Activated T-cell treated with anti-CD3 and anti-CD28 coated beads, Interleukin-2, amount 50 U/mL, for 72 hours (primary cell): ENCODE results near the gene NAV2. TPM values are rescaled to one million over a fixed set of nuclear protein-coding genes. Genes with fewer than 3 reads are reported as not detected.

Source experiments
- ATAC-seq, 2 donors: fragments of 150-1000 bp; cut with Tn5 transposase; replicated peaks in 1 of 2; 2 replicates each; pipeline ENCODE4 v1.10.0; 2021; ENCODE audit warnings: moderate library complexity in 2 of 2, mild to moderate bottlenecking in 1 of 2
- DNase-seq, 2 donors: peaks; one replicate each; pipeline ENCODE4 v3.0.0; 2021 to 2022; ENCODE audit warnings: mixed read lengths in 1 of 2
- H3K27ac Mint-ChIP-seq: one replicate; pipeline ENCODE4 v1.8.0; 2022; ENCODE audit warnings: mild to moderate bottlenecking, moderate library complexity, mixed read lengths
- H3K27me3 Mint-ChIP-seq: one replicate; pipeline ENCODE4 v1.8.0; 2022; ENCODE audit warnings: low read depth, mixed read lengths
- H3K36me3 Mint-ChIP-seq, 2 donors: one replicate each; pipeline ENCODE4 v1.8.0; 2022; ENCODE audit warnings: mixed read lengths in 2 of 2, mild to moderate bottlenecking in 1 of 2; ENCODE audit not compliant: insufficient read depth in 2 of 2
- H3K4me1 Mint-ChIP-seq: one replicate; pipeline ENCODE4 v1.8.0; 2022; ENCODE audit warnings: low read depth, mixed read lengths
- H3K4me3 Mint-ChIP-seq, 2 donors: one replicate each; pipeline ENCODE4 v1.8.0; 2022; ENCODE audit warnings: mild to moderate bottlenecking in 2 of 2, mixed read lengths in 2 of 2, moderate library complexity in 2 of 2
- H3K9me3 Mint-ChIP-seq, 2 donors: one replicate each; pipeline ENCODE4 v1.8.0; 2022; ENCODE audit warnings: mixed read lengths in 2 of 2
- total RNA-seq, 2 donors: library from RNA; stranded (reverse); gene quantifications; one replicate each; pipeline ENCODE4 v1.2.3, GENCODE V29; 2022

Gene NAV2
- total RNA-seq, 2 donors from 2014 or later = 1.8 to 2.0 TPM

DNA sequence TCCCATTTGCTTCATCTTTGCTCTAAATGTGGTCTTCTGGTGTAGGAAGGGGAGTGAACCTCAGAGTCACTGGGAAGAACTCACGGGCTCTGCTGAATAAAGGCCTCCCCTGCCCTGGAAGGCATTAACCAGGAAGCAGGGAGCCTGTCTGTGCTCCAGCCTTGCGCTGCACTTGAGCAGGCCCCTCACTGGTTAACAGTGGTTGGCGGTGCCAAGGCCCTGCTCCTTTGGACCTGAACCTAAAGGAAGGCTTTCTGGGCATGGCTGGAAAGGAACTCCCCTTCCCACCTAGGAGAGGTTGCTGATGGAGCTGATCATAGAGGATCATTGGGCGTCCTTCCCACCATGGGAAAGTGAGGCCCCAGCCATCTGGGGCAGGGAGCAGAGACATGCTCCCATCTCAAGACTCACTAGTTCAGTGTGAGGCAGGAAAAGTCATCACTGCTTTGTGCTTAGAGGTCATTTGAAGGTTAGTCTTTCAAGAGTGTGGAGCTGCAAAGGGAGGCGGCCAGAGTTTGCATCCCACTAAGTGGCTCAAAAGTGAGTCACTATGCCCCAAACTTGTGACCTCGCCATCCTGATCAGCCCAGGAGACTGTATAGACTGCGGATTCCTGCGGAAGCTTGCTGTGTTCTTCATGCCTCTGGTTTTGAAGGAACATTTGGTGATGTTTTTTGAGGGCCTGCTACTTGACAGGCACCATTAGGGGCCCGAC is 397.3 kb downstream of the NAV2 start:
- H3K27me3 Mint-ChIP-seq = peaks cover 15% of the 10 kb centered on the region

DNA sequence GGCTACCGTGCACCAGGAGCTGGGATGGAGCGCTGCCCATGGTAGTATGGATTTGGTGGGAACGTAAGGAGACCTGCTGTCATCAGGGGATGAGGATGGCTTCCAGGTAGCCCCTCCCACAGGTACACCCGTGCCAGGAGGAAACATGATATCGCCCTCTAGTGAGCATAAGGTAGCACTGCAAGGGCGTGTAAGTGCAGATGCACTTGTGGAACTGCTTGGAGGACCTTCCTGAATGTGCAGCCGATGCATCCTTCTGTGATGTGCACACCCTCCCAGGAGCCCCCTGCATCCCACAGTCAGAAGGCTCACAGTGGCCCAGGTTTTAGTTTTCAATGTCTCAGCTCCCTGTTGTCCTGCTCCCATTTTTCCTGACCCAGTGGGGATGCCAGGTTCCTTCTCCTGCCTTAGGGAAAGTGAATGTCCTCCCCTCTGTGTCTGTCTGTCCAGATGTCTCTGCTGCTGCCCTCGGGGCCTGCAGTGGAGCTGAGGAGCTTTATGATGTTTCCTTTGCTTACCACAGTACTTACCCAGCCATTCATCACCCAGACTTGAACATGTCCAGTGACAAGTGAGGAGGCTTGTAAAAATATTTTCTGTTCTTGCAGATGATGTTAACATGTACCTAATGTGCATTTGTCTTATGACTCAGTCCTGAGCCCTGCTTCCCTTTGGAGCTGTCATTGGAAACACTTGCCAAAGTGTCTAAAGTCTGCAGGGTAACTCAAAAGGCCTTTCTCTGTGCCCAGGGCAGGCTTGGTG is 398.5 kb downstream of the NAV2 start:
- Mint-ChIP-seq H3K27me3 (peaks cover 15% of the 10 kb centered on the region), H3K9me3 (no peaks in the 10 kb centered on the region), H3K36me3 (no peaks in the 10 kb centered on the region), H3K27ac (no peak overlapping the region), H3K4me3 (no peak overlapping the region), H3K4me1 (peaks cover 7% of the 10 kb centered on the region)
- ATAC-seq (peak; percentile 78 to 80), DNase-seq (peak; percentile 60 to 63)

More for the DNA sequence above, 397.3 kb downstream of the NAV2 start:
- Mint-ChIP-seq H3K4me3 (no peak overlapping the region), H3K4me1 (peaks cover 7% of the 10 kb centered on the region), H3K27ac (no peak overlapping the region), H3K9me3 (no peaks in the 10 kb centered on the region), H3K36me3 (no peaks in the 10 kb centered on the region)
- DNase-seq (no peak), ATAC-seq (no peak)

DNA sequence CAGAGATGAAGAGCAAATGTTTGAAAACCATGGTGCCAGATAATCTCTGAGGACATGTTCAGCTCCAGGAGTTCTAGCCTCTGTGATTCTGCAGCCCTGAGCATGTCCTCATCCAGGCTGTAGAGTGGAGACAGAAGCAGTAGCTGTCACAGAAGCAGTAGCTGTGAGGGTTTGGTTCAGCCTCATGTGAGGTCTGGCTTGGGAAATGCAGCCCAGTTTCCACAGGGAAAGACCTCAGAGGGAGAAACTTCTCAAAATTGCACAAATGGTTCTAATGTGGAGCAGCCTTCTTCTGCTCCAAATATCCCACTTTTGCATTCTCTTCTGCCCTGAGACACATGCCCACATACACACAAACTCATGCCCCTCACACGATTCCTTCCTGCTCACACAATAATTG is 399.2 kb downstream of the NAV2 start:
- no peaks in the 10 kb centered on the region for H3K36me3 Mint-ChIP-seq

DNA sequence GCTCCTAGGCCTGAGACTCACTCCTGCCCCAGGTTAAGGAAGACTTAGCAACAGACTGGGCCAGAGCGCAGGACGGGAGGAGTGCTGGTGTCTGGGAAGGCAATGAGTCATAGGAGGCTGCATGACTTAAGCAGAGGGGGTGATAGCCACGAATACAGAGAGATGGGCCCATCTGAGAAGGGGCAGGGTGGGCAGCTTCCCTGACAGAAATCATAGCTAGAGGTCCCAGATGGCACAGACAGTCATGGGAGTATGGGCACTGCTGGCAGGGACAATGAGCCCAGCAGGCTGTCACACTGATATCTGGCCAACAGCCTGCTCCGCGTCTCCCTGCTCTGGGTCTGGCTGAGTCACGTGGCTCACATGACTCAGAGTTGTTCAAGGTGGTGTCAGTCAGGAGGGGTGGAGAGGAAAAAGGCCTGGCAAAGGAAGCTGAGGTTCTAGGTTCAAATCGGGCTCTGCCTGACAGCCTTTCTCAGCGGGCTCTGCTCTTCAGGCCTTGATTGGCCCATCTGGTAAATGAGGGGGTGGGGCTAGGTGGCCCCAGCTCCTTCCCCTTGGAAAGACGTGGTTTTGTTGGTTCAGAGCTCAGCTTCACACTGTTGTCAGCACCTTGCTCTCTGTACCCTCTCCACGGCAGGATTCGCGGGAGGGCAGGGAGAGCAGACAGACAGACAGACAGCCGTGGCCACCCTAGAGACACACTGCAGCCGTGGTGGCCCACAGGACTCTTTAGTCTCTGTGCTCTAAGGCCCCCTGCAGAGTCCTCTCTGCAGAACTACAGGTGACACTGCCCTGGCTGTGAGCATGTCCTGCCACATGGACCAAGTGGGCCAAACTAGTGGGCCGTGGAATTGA is 399.9 kb downstream of the NAV2 start:
- Mint-ChIP-seq H3K36me3 (no peaks in the 10 kb centered on the region), H3K9me3 (no peaks in the 10 kb centered on the region), H3K27me3 (peaks cover 15% of the 10 kb centered on the region), H3K4me3 (no peak overlapping the region), H3K4me1 (peaks cover 7% of the 10 kb centered on the region), H3K27ac (no peak overlapping the region)
- peak; percentile 64 to 75 for ATAC-seq
- DNase-seq = peak in 1 of 2 donors; percentile 9

More for the DNA sequence above, 399.2 kb downstream of the NAV2 start:
- Mint-ChIP-seq H3K4me3 (no peak overlapping the region), H3K27me3 (peaks cover 15% of the 10 kb centered on the region), H3K4me1 (peaks cover 7% of the 10 kb centered on the region), H3K27ac (no peak overlapping the region), H3K9me3 (no peaks in the 10 kb centered on the region)
- ATAC-seq (no peak), DNase-seq (no peak)

DNA sequence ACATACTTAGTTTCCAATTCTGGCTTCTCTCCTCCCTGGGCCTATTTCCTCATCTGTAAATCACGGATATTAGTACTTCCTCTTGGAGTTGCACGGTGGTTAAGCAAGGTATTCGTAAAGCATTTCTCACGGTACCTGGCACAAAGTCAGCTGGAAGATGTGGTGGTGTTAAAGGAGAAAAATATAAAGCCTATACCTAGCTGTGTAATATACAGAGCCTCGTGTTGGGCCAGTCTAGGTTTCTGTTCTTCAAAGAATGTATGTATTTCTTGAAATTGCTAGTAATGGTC is 400.5 kb downstream of the NAV2 start:
- H3K36me3 Mint-ChIP-seq = no peaks in the 10 kb centered on the region

DNA sequence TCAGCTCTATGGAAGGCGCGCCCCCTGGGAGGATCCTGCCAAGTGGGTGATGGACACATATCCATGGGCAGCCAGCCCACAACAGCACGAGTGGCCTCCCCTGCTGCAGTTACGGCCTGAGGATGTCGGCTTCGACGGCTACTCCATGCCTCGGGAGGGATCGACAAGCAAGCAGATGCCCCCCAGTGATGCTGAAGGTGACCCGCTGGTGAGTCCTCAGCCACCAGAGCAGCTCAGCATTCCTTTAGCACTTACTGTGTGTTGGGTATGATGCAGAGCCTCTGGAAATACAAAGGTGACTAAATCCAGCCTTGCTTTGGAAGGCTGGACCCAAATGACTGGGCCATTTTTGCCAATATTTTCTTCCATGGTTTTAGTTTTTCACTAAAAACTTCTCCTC is 402.0 kb downstream of the NAV2 start:
- DNase-seq (no peak), ATAC-seq (no peak)
- no peaks in the 10 kb centered on the region for H3K9me3 Mint-ChIP-seq
- H3K27ac Mint-ChIP-seq = no peak overlapping the region
- no peaks in the 10 kb centered on the region for H3K36me3 Mint-ChIP-seq
- peaks cover 7% of the 10 kb centered on the region for H3K4me1 Mint-ChIP-seq
- H3K27me3 Mint-ChIP-seq = peaks cover 15% of the 10 kb centered on the region
- H3K4me3 Mint-ChIP-seq = no peak overlapping the region

More for the DNA sequence above, 400.5 kb downstream of the NAV2 start:
- H3K27ac Mint-ChIP-seq = no peak overlapping the region
- ATAC-seq (no peak), DNase-seq (no peak)
- peaks cover 7% of the 10 kb centered on the region for H3K4me1 Mint-ChIP-seq
- no peaks in the 10 kb centered on the region for H3K9me3 Mint-ChIP-seq
- H3K27me3 Mint-ChIP-seq = peaks cover 15% of the 10 kb centered on the region
- no peak overlapping the region for H3K4me3 Mint-ChIP-seq

DNA sequence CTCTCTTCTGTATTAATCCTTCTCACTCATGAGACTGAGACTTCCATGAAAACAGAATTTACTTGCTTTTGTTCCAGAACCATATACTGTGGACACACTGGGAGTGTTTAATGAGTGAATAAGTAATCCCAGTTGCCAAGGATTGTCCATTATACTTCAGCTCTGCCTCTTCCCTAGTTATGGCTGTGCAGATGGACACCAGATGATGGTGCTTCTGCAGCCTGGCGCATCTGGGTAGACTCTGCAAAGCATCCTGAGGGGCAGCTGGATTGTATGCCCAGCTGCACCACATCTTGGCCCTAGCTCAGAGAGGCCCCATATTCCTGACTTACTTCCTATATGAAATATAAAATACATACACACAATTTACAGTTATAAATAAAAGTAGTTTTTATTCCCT is 404.2 kb downstream of the NAV2 start:
- peaks cover 23% of the 10 kb centered on the region for H3K27me3 Mint-ChIP-seq
- H3K4me1 Mint-ChIP-seq = peaks cover 7% of the 10 kb centered on the region
- no peak for DNase-seq
- no peaks in the 10 kb centered on the region for H3K36me3 Mint-ChIP-seq
- no peak overlapping the region for H3K27ac Mint-ChIP-seq
- no peaks in the 10 kb centered on the region for H3K9me3 Mint-ChIP-seq
- ATAC-seq = no peak
- H3K4me3 Mint-ChIP-seq = no peak overlapping the region

DNA sequence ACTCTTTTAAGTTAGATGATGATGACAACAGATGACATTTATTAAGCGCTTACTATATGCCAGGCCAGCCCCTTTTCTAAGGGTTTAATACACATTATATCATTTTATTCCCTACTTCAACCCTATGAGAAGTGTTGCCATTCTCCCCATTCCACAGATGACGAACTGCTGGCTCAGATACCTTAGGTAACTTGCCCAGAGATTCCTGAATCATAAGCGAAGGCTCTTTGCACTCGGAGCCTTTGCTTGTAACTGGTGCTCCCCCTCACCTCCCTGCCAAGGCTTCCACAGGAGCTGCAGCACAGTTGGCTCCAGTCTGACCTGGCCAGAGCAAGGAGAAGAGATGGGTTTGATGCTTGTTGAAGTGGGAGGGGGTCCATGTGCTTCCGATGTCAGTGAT is 404.7 kb downstream of the NAV2 start:
- Mint-ChIP-seq H3K27me3 (peaks cover 19% of the 10 kb centered on the region), H3K27ac (no peak overlapping the region), H3K4me3 (no peak overlapping the region), H3K9me3 (no peaks in the 10 kb centered on the region), H3K36me3 (no peaks in the 10 kb centered on the region), H3K4me1 (peaks cover 4% of the 10 kb centered on the region)
- ATAC-seq (no peak), DNase-seq (no peak)

DNA sequence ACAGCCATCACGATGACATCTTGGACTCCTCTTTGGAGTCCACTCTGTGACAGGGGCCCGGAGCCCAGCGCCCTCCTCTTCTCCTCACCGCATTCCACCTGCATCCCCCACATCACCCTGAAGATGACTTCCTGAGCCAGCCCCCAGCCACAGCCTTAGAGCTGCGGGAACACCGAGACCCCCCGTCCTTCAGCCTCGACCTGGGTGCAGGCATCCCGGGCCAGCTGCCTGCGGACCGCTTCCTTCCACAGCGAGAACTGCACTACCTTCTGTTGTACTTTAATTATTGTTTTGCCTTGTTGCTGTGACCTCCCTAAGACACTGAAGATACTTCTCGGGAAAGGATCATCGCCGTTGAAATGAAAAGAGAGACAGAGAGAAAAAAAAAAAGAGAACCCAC is 405.6 kb downstream of the NAV2 start:
- no peak for ATAC-seq
- no peak for DNase-seq
- Mint-ChIP-seq H3K36me3 (no peaks in the 10 kb centered on the region), H3K9me3 (no peaks in the 10 kb centered on the region), H3K27ac (no peak overlapping the region), H3K4me1 (no peaks in the 10 kb centered on the region), H3K4me3 (no peak overlapping the region), H3K27me3 (peaks cover 17% of the 10 kb centered on the region)

DNA sequence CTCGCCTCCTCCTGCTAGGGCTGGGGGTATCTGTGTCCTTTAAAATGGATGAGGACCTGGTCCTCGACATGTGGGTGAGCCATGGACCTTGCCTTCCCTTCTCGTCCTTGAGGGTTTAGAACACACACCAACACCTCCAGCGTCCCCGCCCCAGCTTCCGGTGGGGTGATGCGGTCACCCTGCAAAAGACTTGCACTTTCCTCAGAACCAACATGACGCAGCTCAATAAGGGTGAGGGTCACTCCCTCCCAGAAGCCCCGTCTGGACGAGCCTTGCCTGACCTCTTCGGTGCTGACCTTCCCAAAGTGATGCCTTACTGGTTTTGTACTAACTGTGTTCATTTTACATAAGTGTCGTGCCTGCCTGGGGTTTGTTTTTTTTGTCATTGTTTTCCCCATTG is 406.7 kb downstream of the NAV2 start:
- no peak for ATAC-seq
- H3K4me3 Mint-ChIP-seq = no peak overlapping the region
- H3K4me1 Mint-ChIP-seq = no peaks in the 10 kb centered on the region
- DNase-seq = no peak
- no peaks in the 10 kb centered on the region for H3K9me3 Mint-ChIP-seq
- no peak overlapping the region for H3K27ac Mint-ChIP-seq
- peaks cover 17% of the 10 kb centered on the region for H3K27me3 Mint-ChIP-seq
- no peaks in the 10 kb centered on the region for H3K36me3 Mint-ChIP-seq

DNA sequence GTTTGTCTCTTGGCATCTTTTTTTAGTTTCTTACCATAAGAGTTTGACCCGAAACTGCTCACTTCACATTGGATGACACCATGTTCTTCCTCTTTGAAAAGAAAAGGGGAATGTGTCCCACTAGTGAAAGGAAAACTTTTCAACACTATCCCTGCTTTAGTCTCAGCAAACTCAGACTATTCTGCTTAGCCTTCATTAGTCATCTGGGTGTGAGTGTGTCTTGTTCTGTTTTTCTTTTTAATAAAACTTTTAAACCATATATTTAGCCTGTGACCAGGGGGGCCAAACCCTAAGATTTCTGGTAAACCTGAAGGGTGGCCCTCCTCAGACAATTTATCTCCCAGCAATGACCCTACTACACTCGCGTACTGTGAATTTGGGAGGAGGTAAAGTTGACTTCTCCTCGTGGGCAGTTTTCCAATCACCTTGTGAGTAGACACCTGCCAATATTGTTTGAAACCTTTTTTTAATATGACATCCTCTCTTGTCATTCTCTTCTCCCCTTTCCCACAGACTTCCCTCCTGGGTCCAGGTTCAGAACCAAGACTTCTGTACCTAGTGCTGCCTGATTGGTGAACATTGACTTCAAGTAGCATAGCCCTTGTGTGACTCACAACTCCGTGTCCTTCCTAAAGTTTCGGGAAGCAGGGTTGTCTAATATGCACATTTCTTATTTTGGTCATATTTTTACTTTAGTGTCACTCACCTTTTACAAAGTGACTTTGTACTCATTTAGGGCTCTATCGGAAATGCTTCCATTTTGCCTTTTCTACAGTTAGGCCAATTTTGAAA is 407.7 kb downstream of the NAV2 start:
- H3K36me3 Mint-ChIP-seq = no peaks in the 10 kb centered on the region
- DNase-seq = no peak

DNA sequence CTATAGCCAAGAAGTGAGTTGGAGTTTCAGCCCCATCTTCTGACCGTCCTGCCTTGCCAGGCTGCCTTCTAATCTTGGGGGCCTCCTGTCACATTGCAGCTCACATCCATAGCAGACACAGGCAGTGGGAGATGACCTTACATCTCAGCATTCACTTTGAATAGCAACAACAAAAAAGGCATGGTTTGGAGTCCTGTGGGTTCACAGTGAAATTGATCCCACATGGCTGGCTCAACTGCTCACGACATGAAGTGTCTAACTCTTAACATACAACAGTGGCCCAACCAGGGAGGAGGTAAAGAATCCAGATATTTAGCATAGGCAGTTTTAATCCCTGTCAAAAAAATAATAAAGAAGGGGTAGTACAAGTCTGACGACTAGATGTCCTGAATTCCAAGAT is 409.5 kb downstream of the NAV2 start:
- Mint-ChIP-seq H3K9me3 (no peaks in the 10 kb centered on the region), H3K36me3 (no peaks in the 10 kb centered on the region), H3K27ac (no peak overlapping the region), H3K27me3 (peaks cover 17% of the 10 kb centered on the region), H3K4me1 (no peaks in the 10 kb centered on the region), H3K4me3 (no peak overlapping the region)
- no peak for ATAC-seq
- no peak for DNase-seq

More for the DNA sequence above, 407.7 kb downstream of the NAV2 start:
- Mint-ChIP-seq H3K4me3 (no peak overlapping the region), H3K27me3 (peaks cover 17% of the 10 kb centered on the region), H3K9me3 (no peaks in the 10 kb centered on the region), H3K4me1 (no peaks in the 10 kb centered on the region), H3K27ac (no peak overlapping the region)
- no peak for ATAC-seq
